Fibroblast of the conjunctiva (primary cell): ENCODE measurements around the gene RPH3AL.
"Not testable (repeated sequence)": the region's sequence is repeated elsewhere in the genome, so short reads cannot be mapped to it uniquely, and the experiment has no call there.

Source experiments
- DNase-seq: peaks from one replicate; pipeline ENCODE4 v3.0.0-alpha.2; 2010; ENCODE audit warnings: low read depth

Gene RPH3AL

DNA sequence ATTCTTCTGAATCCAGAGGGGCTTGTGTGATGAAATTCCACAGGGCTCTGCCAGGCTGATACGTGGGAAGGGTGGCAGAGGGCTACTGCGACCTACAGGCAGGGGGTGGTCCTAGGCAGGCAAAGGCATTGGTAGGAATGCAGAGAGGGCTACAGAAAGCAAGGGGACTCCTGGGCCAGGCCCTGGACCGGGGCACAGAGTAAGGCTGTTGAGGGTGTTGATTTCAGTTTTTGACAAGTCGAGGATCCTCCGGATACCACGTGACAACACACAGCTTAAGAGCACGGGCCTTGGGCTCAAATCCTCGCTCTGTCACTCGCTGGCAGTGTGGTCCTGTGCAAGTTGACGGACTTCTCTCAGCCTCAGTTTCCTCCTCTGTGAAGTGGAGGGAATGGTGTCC, 152.0 kb downstream of the RPH3AL start:
- DNase-seq: no peak

DNA sequence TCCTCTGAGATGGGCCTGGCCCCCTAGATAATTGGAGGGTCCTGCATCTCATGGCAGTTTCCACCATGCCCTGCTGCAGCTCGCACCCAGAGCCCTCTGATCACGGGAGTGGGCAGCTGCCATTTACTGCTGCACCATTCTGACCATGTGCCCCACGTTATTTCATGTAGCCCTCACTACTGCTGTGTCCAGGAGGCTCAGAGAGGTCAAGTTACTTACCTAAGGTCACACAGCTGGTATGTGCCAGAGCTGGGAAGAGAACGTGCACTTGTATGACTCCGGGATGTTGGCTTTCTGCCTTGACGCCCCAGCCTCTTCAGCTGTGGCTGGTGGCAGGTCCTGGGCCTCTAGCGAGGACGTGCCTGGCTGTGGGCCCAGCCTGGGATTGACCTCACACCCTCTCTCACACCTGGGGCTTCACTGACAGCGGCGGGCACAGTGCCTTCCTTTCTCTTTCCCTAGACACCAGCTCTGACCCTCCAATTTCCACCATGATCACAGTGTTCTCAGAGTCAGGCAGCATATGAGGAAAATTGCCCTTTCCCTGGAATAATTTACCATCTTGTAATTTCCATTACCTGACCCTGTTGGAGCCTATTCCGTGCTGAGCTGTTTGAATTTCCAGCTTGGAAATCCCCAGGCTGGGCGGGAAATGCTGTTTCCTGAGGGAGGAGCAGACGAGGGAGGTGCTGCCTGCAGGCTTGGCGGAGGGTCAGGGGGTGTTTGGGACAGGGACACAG, 152.6 kb downstream of the RPH3AL start:
- no peak for DNase-seq

DNA sequence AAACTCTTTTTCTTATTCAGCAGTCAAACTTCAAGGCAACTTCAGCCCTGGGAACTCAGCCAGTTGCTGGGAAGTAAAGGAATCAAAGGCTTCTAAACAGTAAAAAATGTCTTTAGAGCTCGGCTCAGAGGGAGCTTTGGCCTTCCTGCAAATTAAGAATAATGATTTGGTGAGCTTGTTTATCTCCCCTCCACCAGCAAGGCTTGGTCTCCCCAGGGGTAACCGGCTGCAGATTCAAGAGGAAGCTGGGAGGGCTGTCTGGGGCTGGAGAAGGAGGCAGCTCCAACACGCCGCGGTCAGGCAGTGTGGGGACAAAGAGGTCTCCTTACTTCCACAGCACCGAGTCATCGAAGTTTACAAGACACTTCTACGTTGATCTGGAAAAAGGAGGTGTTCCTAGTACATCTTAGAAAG, 153.4 kb downstream of the RPH3AL start:
- DNase-seq: no peak

DNA sequence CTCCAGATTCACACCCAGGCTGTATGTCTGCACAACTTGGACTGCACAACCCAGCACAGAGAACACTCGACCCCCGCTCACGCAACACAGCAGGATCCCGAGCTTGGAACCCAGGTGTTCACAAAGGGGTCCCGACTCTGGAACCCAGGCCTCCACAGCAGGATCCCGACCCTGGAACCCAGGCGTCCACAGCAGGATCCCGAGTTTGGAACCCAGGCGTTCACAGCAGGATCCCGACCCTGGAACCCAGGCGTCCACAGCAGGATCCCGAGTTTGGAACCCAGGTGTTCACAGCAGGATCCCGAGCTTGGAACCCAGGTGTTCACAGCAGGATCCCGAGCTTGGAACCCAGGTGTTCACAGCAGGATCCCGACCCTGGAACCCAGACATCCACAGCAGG, 154.4 kb downstream of the RPH3AL start:
- DNase-seq: not testable (repeated sequence)

DNA sequence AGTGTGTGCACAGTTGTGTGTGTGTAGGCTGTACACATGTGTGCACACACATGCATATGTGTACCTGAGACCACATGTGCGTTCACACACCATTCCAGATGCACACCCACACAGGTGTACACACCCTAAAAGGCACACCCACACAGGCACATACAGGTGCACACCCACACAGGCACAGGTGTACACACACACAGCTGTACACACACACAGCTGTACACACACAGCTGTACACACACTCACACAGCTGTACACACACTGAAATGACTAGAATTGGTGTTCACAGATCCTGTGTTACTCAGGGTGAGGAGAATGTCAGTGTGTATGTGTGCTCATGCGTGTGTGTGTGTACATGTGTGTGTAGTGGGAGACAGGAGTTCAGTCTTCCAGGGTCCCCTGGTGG, 155.3 kb downstream of the RPH3AL start:
- DNase-seq: no peak

DNA sequence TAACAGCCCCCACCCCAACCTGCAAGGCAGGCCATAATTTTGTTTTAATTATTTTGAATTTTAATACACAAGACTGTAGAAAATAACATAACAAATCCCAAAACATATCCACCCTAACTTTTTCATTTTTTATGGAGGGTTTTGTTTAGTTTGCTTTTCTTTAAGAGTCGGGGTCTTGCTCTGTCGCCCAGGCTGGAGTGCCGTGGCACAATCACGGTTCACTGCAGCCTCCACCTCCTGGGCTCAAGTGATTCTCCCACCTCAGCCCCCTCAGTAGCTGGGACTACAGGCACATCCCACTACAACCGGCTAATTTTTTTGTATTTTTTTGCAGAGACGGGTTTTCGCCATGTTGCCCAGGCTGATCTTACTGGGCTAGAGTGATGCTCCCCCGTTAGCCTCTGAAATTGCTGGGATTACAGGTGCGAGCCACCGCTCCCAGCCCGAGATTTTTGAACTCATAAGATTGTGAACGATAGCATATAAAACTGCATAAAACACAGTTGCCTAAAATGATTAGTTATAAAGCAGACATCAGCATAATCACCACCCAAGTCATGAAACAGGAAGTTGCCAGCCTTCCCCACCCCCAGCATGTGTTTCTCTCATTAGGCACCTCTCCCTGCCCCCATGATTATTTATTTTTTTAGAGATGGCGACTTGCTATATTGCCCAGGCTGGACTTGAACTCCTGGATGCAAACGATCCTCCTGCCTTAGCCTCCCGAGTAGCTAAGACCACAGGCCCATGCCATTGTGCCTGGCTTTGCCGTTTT, 157.6 kb downstream of the RPH3AL start:
- DNase-seq: no peak

DNA sequence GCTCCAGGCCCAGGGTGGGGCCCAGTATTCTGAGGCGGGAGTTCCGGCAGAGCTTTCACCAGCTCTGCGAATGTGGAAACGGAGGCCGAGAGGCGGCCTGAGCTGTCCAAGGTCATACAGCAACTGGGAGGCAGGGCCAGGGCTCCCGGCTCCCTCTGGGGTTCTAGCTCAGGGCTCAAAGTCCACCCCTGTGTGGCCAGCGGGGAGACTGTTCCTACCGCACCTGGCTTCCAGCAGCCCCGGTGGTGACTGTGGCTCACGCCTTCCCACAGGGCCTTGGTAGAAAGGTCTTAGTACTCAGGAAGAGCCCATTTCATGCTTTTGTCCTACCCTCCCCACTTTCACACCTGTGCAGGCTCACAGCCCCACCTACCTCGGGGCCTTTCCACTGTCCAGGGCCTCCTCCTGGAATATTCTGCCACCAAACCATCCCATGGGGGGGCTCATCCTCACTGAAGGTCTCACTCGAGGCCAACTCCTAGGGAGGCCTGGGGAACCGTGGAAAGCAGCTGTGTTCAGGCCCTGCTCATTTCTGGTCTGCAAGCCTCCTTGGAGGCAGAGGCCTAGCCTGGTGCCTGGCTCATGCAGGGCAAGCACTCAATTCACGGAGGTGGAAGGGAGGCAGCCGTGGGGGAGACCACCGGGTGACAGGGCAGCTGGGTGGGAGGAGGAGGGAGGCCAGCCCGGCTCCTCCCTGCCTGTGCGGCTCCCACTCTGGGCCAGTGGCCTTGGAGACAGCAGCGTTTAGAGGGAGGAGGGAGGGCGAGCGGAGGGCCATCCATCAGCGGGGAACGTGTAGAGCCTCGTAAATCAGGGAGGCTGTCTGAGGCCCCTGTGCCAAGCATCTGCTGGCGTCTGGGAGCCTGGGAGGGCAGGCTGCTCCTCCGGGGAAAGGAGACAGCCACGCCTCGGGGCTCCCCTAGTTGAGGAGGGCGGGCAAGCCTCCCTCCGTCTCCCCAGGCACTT, 158.5 kb downstream of the RPH3AL start:
- no peak for DNase-seq

DNA sequence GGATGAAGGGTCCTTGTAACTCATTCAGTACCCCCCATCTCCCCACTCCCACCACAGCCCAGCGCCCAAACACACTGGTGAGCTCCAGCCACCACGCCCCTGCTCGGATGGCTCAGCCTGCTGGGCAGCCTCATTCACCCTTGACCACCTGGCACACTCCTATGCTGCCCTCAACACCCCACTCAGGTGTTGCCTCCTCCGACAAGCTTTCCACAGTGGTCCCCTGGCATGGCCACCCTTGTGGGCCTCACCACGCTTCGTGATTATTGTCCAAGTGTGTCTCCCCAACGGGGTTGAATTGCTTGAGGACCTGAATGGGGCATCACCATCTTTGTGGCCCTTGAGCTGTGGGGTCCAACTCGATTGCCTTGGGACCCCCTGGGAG, 159.2 kb downstream of the RPH3AL start:
- no peak for DNase-seq

DNA sequence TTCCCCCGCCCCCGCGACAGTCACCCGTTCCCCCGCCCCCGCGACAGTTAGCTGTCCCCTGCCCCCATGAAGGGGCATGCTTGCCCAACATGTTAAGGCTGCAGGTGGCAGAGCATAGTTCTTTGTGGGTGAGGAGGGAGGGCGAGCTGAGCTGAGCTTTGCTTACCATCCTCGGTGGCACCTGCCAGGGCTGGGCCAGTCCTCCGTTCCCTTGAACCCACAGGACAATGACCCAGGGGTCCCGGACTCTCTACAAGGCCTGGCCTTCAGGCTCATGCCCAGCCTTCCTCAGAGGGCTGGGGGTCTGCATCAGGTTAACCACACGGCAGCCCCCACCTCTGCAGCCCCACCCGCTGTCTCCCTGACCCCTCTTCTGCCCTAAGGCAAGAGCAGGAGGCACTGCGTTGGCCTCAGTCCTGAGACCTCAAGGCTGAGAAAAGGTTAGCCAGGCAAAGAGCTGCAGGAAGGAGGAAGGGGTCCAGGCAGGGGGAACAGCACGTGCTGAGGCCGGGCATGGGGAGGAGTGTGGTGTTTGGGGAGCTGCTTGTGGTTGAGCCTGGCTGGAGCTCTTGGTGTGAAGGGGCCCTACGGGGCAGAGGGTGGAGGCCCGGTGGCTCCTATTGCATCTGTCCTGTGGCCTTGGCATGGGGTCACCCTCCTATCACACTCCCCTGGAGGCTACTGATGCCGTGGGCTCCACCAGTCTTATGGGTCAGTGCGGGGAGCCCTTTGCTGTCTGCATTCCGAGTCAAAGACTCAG, 159.8 kb downstream of the RPH3AL start:
- DNase-seq: no peak

DNA sequence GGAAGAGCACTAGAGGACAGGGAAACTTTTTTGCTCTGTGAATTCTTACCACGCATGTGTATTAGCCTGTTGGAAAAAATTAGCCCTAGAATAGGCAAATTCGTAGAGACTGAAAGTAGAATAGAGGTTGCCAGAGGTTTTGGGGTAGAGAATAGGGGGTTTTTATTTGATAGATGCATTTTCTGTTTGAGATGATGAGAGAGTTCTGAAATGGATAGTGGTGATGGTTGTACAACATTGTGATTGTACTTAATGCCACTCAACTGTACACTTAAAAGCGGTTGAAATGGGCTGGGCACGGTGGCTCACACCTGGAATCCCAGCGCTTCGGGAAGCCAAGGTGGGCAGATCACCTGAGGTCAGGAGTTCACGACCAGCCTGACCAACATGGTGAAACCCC, 163.2 kb downstream of the RPH3AL start:
- DNase-seq: no peak

DNA sequence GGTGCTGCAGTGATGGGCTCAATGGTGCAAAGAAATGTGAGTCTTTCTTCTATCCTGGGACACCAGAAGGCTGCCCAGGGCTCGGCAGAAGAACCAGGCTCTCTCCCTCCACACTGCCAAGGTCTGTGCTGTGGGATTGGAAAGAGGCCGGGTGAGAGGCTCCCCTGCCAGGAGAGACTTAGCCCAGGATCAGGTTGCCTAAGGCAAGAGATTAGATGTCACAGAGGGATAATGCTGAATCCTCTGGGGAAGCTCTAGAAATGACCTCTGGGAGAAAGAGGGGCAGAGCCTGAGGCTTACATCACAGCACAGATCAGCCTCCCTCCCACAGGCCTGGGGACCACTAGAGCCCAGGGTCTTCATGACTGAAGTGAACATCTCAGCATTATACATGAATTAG, 165.5 kb downstream of the RPH3AL start:
- no peak for DNase-seq

DNA sequence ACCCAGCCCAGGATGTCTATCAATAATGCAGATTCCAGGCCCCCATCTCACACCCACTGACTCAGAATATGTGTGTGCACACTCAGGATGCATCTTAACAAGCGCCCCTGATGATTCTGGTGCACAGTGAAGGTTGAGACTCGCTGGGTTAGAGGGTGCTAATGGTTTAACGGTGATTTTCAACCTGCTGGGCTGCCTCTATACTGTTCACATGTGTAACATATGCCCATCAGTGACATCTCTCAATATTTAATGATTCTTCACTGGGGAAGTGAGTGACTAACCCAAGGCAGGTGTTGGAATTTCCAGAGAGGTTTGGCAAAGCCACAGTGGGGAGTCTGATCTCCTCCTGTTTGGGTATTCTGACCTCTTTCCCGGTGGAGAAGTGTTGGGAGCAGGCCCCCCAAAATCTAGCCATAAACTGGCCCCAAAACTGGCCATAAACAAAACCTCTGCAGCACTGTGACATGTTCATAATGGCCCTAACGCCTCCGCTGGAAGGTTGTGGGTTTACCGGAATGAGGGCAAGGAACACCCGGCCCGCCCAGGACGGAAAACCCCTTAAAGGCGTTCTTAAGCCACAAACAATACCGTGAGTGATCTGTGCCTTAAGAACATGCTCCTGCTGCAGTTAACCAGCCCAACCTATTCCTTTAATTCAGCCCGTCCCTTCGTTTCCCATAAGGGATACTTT, 167.0 kb downstream of the RPH3AL start:
- no peak for DNase-seq

DNA sequence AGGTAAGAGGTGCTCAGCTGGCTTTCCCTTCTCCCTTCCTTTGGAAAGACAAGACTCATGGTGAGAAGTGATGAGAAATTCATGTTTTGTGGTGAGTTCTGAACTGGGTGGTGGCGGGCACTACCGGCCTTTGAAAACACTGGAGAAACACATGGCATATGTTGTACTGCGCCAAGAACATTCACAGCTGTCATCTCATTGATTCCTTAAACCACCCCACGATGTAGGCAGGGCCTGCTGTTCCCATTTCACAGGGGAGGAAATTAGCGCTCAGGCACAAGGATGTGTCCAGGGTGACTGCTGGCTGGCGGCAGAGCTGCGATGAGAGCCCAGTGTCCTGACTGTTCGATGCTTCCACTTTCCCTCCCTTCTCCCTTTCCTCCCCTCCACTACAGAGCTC, 169.6 kb downstream of the RPH3AL start:
- no peak for DNase-seq

DNA sequence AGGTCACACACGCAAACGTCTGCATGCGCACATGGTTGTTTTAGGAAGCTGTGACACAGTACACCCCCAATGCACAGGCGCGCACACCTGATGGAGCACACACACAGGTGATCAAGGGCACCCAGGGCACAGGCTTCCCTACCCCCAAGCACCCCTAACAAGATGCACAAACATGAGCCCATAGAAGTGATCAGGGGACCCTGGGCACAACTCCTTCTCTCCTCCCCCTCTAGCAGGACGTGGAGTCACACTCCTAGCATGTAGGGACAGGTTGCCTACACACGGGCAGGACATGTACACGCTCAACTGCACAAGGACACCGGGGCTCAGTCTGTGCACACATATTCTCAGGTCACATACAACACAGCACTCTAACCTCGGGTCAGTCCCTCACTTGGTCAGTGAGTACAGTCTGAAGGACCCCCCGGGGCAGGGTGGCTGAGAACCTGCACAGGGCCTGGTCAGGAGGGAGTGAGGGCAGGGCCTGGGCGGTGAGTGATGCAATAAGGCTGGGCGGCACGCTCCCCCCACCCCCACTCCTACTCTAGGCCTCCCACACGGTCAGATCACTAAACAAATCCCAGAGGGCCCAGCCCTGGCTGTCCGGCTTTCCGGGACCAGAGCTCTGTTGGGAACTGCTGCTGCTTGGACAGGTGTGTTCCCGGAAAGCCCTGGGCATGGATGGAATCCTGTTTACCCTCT, 170.4 kb downstream of the RPH3AL start:
- no peak for DNase-seq

DNA sequence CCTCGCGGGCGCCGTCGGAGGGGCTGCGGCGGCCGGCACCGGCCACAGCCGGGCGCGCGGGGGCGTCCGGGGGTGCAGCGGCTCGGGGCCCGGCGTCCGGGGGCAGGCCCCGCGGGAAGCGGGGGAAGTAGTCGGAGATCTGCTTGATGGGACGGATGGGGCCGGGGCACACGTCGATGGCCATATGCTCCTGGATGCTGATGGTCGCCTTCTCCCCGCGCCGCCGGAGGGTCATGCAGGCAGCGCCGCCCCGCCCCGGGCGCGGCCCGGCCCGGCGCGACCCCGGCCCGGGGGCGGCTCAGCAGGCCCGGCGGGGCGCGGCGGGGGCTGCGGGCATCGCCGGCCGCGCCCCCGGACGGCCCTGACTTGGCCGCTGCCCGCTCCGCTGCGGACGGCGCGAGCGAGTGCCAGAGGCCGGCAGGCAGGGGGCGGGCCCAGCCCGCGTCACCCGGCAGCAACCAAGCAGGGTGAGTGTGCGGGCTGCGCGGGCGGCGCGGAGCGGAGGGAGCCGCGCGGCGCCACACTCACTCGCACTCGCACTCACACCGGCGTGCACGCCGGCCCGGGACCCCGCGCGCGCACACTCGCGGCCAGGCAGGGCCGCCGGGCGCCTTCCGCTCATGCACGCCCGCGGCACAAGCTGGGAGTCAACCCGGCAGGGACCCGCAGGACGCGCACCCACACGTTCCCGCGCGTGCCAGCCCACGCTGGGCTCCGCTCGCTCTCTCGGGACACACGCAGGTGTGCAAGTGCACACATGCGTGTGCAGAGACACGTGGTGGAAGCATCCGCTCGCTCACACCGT, 171.2 kb downstream of the RPH3AL start, which contains the start of gene DOC2B:
Gene DOC2B, minus strand, starts transcription at position 406 of the 805 bp plus-strand sequence. Its CDS starts 171 bp downstream, at position 235.
- no peak for DNase-seq

DNA sequence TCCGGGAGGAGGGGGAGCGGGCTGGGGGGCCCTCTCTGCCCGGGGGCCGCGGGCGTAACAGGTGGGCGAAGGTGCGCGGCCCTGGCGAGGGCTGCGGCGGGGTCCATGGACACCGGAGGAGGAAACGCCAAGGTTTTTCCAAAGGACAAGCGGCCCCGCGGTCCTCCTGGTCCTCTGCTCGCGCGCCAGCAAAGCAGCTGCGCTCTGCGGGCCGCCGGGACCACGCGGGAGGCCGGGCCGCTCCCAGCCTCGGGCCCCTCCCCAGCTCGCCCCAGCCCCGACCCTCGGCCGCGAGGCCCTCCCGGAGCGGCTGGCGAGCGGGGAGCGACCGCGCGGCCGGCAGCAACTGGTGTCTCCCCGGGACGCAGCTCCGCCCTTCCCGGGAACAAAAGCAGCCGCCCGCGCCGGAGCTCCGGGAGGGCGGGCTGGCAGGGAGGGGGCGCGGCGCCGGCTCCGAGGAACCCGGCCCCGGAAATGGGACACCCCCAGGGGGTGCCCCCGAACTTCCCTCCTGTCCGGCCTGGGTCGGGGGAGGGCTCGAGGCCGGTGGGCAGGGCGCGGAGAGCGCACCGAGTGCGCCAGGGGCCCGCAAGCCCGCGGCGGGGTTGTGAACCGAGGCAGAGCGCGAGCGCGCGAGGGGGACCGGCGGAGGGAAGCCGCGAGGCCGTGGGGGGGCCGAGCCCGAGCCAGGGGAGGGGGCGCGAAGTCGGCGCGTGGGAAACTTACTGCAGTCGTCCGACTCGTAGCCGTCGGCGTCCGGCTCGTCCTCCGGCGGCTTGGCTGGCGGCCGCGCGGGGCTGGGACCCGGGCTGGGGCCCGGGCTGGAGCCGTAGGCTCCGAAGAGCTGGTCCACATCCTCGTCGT, 172.0 kb downstream of the RPH3AL start:
- no peak for DNase-seq

DNA sequence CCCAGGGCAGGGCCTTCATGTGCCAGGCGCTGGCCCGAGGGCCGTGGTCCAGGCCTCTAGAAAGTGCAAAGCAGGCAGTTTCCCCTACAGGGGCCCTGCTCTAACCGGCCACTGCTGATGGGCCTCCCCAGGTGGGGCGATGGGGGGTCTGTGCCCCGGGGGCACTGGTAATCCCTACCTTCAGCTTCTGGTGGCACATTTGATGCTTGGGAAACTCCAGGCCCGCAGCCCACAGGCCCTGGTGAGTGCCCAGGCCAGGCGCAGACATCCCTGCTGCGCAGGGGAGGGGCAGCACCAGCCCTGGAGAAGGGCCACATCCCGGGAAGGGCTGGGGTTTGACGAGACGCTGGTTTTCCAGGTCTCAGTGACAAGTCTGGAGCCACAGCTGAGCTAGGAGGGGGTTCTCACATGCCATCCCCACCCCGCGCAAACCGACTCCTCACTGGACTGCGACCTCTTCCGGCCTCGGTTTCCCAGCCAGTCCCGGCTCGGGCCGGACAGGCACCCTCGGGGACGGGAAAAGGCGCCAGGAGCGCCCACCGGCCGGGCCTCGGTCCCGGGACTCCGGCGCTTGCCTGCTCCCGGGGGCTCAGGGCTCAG, 172.7 kb downstream of the RPH3AL start:
- no peak for DNase-seq

DNA sequence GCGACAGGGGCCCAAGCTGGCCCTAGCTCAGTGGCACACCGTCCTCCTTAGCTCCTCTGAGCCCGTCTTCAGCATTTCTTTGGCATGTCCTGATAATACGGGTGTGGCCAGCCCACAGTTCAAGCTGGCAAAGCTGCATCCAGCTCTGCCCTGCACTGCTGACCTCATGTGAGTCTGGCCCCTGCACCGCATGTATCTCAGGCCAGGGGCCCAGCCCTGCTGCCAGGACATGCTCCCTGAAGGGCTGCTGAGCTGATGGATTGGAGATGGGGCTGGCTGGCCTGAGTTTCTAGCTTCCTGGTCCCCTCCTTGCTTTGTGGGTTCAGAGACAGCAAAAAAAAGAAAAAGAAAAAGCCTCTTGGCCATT, 173.6 kb downstream of the RPH3AL start:
- DNase-seq: no peak
